K562 (cell line): ENCODE measurements around the gene DOCK8. TPM values are rescaled to one million over a fixed set of nuclear protein-coding genes. Genes with fewer than 3 reads are reported as not detected.
A peak's percentile ranks its signal among the peaks of the same experiment; 100 is the strongest.

ENCODE experiments used
- CBX2 ChIP-seq: fragments of 200-600 bp; sonication (generic); IDR thresholded peaks from one replicate; pipeline ENCODE4 v1.6.1; 2012; ENCODE audit warnings: mild to moderate bottlenecking, low read length, inconsistent platforms; ENCODE audit not compliant: insufficient read depth, poor library complexity, severe bottlenecking
- FOXJ2 ChIP-seq: fragments of 200-800 bp; sonication (Bioruptor generic); IDR thresholded peaks from 2 replicates; pipeline ENCODE4 v1.6.1; 2016; ENCODE audit warnings: missing genetic modification characterization, missing compliant biosample characterization
- HEY1 ChIP-seq: fragments of 250-450 bp; sonication (Bioruptor Pico); IDR thresholded peaks from 2 replicates; pipeline ENCODE4 v1.5.0; 2020; ENCODE audit warnings: mild to moderate bottlenecking, moderate library complexity, borderline replicate concordance
- HMG20B ChIP-seq: fragments of 250-450 bp; sonication (Bioruptor Pico); IDR thresholded peaks from 2 replicates; pipeline ENCODE4 v1.5.0; 2021; ENCODE audit warnings: mild to moderate bottlenecking
- L3MBTL2 ChIP-seq: fragments of 450-650 bp; IDR thresholded peaks from 2 replicates; pipeline ENCODE4 v1.6.1; 2016; ENCODE audit warnings: mild to moderate bottlenecking, moderate library complexity
- MAZ ChIP-seq, 2 experiments: fragments of 450-650 bp in 1 of 2; sonication (generic) in 1 of 2; formaldehyde crosslinking; IDR thresholded peaks in 1 of 2; conservative IDR thresholded peaks in 1 of 2; 2 replicates each; pipeline versions ENCODE4 v1.4.0 to v1.5.0; 2020; ENCODE audit warnings: mild to moderate bottlenecking in 1 of 2, missing genetic modification reagents in 1 of 2
- POLR2B ChIP-seq: fragments of 450-650 bp; IDR thresholded peaks from 2 replicates; pipeline ENCODE4 v1.6.1; 2018; ENCODE audit warnings: low read depth; ENCODE audit not compliant: partially characterized antibody
- POLR2G ChIP-seq: fragments of 200-400 bp; formaldehyde crosslinking; IDR thresholded peaks from 2 replicates; pipeline ENCODE4 v1.6.1; 2017; ENCODE audit warnings: low read depth, mild to moderate bottlenecking, antibody characterized with exemption, low read length, moderate library complexity
- RBFOX2 ChIP-seq: fragments of 200-400 bp; formaldehyde crosslinking; IDR thresholded peaks from 2 replicates; pipeline ENCODE4 v1.6.1; 2017; ENCODE audit warnings: low read depth, mild to moderate bottlenecking, low read length, moderate library complexity
- TBP ChIP-seq: optimal IDR thresholded peaks from 2 replicates; pipeline ENCODE3; 2011; ENCODE audit warnings: low read depth, low read length, improper control_type of control experiment
- TSC22D4 ChIP-seq: fragments of 450-650 bp; IDR thresholded peaks from 2 replicates; pipeline ENCODE4 v1.6.1; 2016; ENCODE audit warnings: missing genetic modification characterization, missing biosample characterization, control low read depth
- U2AF2 ChIP-seq: fragments of 200-400 bp; formaldehyde crosslinking; optimal IDR thresholded peaks from 2 replicates; pipeline ENCODE3; 2017; ENCODE audit warnings: low read depth, mild to moderate bottlenecking, low read length
- ZBTB7A ChIP-seq: IDR thresholded peaks from 2 replicates; pipeline ENCODE4 v1.6.1; 2011; ENCODE audit warnings: low read depth, mild to moderate bottlenecking, low read length, moderate library complexity, borderline replicate concordance; ENCODE audit not compliant: control insufficient read depth
- ZNF212 ChIP-seq: fragments of 450-650 bp; formaldehyde crosslinking; IDR thresholded peaks from 2 replicates; pipeline ENCODE4 v1.4.0; 2020; ENCODE audit warnings: mild to moderate bottlenecking
- ZNF395 ChIP-seq: fragments of 200-800 bp; sonication (Bioruptor generic); IDR thresholded peaks from 2 replicates; pipeline ENCODE4 v1.6.1; 2017; ENCODE audit warnings: missing genetic modification characterization, missing compliant biosample characterization
- ZNF644 ChIP-seq: fragments of 200-800 bp; sonication (Bioruptor generic); IDR thresholded peaks from 2 replicates; pipeline ENCODE4 v1.6.1; 2016; ENCODE audit warnings: low read depth, missing genetic modification characterization, missing compliant biosample characterization
- ZNF655 ChIP-seq: fragments of 250-450 bp; sonication (Bioruptor Pico); IDR thresholded peaks from 2 replicates; pipeline ENCODE4 v1.5.0; 2021
- polyA plus RNA-seq, 8 experiments: library from polyadenylated mRNA; depleted of rRNA in 4 of 8; stranded (reverse) in 5 of 8; unstranded in 3 of 8; fragments of >200 nt; fragmentation: Nextera tagmentation in 2 of 8; fragmentation: Illumina TruSeq in 1 of 8; extraction: Ambion mirVana in 2 of 8; extraction: Trizol in 1 of 8; gene quantifications; 2 replicates each; pipeline versions ENCODE4 v1.2.1 to v1.2.3, GENCODE V29; 2011 to 2014; ENCODE audit warnings: inconsistent platforms in 1 of 8, missing spikeins in 1 of 8
- total RNA-seq, 7 experiments: library from RNA; depleted of rRNA in 6 of 7; stranded (reverse); fragments of >200 nt in 6 of 7; fragmentation: Illumina TruSeq in 2 of 7; extraction: Trizol in 2 of 7; gene quantifications; 2 replicates each; pipeline versions ENCODE4 v1.2.1 to v1.2.3, GENCODE V29; 2011 to 2021; ENCODE audit warnings: low replicate concordance in 1 of 7
- TF ChIP-seq, protein P1 (sequence below): fragments of 450-650 bp; IDR thresholded peaks from 2 replicates; pipeline ENCODE4 v1.6.1; 2016; ENCODE audit warnings: antibody characterized with exemption
- TF ChIP-seq, protein P2 (sequence below), 2 experiments: IDR thresholded peaks; 2 replicates each; pipeline ENCODE4 v1.6.1; 2011; ENCODE audit warnings: borderline replicate concordance in 1 of 2, control low read depth in 1 of 2, low read depth in 1 of 2, low read length in 1 of 2, mild to moderate bottlenecking in 1 of 2, mixed read lengths in 1 of 2, moderate library complexity in 1 of 2; ENCODE audit not compliant: insufficient read depth in 1 of 2, insufficient read length in 1 of 2, poor library complexity in 1 of 2, severe bottlenecking in 1 of 2; ENCODE audit errors: extremely low read depth in 1 of 2

The DOCK8 gene
- total and polyA plus RNA-seq, 9 of the 15 experiments (the other 6 are each of a cell fraction or from before 2014, with no cell fraction given) = 14.4 to 53.8 (median 25.1) TPM

- TF ChIP-seq HEY1 (CRISPR knock-in tag) (no peak), TBP (no peak), TSC22D4 (tag) (no peak), MAZ (CRISPR knock-in tag; conservative IDR thresholded peaks at IDR 0.05 in 1 of 2, IDR thresholded peaks at IDR 0.05 in 1 of 2) (0 out of 4 replicates have a peak, but pooled peaks of 1 of the 2 experiments have one; percentile 40), ZNF395 (CRISPR knock-in tag) (0 out of 2 replicates have a peak, but pooled peaks have one; percentile 36), POLR2G (peak; percentile 68), ZNF655 (no peak), CBX2 (no peak), RBFOX2 (peak; percentile 49), HMG20B (CRISPR knock-in tag) (no peak), POLR2B (peak; percentile 59), U2AF2 (no peak), FOXJ2 (tag) (no peak), L3MBTL2 (peak; percentile 82), ZNF644 (no peak), ZNF212 (no peak), ZBTB7A (peak; percentile 30; the same call in 1 of the 2 replicates)
- TF ChIP-seq, protein P1, sequence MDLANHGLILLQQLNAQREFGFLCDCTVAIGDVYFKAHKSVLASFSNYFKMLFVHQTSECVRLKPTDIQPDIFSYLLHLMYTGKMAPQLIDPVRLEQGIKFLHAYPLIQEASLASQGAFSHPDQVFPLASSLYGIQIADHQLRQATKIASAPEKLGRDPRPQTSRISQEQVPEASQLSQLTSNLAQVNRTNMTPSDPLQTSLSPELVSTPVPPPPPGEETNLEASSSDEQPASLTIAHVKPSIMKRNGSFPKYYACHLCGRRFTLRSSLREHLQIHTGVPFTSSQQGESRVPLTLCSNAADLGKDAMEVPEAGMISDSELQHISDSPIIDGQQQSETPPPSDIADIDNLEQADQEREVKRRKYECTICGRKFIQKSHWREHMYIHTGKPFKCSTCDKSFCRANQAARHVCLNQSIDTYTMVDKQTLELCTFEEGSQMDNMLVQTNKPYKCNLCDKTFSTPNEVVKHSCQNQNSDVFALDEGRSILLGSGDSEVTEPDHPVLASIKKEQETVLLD = peak; percentile 90
- TF ChIP-seq, protein P2, sequence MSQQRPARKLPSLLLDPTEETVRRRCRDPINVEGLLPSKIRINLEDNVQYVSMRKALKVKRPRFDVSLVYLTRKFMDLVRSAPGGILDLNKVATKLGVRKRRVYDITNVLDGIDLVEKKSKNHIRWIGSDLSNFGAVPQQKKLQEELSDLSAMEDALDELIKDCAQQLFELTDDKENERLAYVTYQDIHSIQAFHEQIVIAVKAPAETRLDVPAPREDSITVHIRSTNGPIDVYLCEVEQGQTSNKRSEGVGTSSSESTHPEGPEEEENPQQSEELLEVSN (IDR thresholded peaks at IDR 0.05; ENCODE audit: borderline replicate concordance in 1 of 2, extremely low read depth in 1 of 2, insufficient read depth in 1 of 2, insufficient read length in 1 of 2, low read depth in 1 of 2, low read length in 1 of 2, poor library complexity in 1 of 2, severe bottlenecking in 1 of 2) = peak in 1 of 2 experiments; percentile 69
Measured at GRCh38 chr9:469672-470551, 255.2 kb downstream of the DOCK8 start (continued).
